Effector memory CD4-positive, alpha-beta T cell (primary cell): Measurements from ENCODE around the gene EEF1A1.
"Not testable (repeated sequence)": the region's sequence is repeated elsewhere in the genome, so short reads cannot be mapped to it uniquely, and the experiment has no call there.

ENCODE experiments used
- DNase-seq, 3 donors: peaks; one replicate each; pipeline ENCODE4 v3.0.0-alpha.2; 2020
- H3K27ac ChIP-seq: 2 replicates; pipeline ENCODE4 v1.7.0; 2013; ENCODE audit warnings: mild to moderate bottlenecking, low read length, moderate library complexity; ENCODE audit not compliant: insufficient read depth, poor library complexity, severe bottlenecking
- H3K27me3 ChIP-seq: replicated peaks from 2 replicates; pipeline ENCODE4 v1.7.0; 2013; ENCODE audit warnings: mild to moderate bottlenecking, low read length; ENCODE audit not compliant: insufficient read depth, control insufficient read depth, poor library complexity, severe bottlenecking
- H3K36me3 ChIP-seq: 2 replicates; pipeline ENCODE4 v1.7.0; 2013; ENCODE audit warnings: mild to moderate bottlenecking, low read length, moderate library complexity; ENCODE audit not compliant: control insufficient read depth, insufficient read depth
- H3K4me1 ChIP-seq: 2 replicates; pipeline ENCODE4 v1.7.0; 2013; ENCODE audit warnings: low read length, mild to moderate bottlenecking; ENCODE audit not compliant: control insufficient read depth, insufficient read depth, poor library complexity, severe bottlenecking
- H3K4me3 ChIP-seq: 2 replicates; pipeline ENCODE4 v1.7.0; 2013; ENCODE audit warnings: low read length, low read depth, mild to moderate bottlenecking; ENCODE audit not compliant: insufficient read depth, poor library complexity, severe bottlenecking
- H3K9me3 ChIP-seq: 2 replicates; pipeline ENCODE4 v1.7.0; 2013; ENCODE audit warnings: mild to moderate bottlenecking, low read length, moderate library complexity; ENCODE audit not compliant: control insufficient read depth

EEF1A1 gene

DNA sequence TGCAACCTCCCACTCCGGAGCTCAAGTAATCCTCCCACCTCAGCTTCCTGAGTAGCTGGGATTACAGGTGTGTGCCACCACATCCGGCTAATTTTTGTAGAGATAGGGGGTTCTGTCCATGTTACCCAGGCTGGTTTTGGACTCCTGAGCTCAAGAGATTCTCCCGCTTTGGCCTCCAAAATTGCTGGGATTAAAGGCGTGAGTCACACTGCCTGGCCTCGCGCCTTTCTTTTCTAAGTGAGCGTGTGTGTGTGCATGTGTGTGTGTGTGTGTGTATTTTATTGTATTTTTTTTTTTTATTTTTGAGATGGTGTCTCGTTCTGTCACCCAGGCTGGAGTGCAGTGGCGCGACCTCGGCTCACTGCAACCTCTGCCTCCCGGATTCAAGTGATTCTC lies 38.6 kb upstream of the EEF1A1 start:
- not testable (repeated sequence) for H3K4me1 ChIP-seq, H3K9me3 ChIP-seq, H3K27me3 ChIP-seq, H3K36me3 ChIP-seq, H3K27ac ChIP-seq, DNase-seq, H3K4me3 ChIP-seq

DNA sequence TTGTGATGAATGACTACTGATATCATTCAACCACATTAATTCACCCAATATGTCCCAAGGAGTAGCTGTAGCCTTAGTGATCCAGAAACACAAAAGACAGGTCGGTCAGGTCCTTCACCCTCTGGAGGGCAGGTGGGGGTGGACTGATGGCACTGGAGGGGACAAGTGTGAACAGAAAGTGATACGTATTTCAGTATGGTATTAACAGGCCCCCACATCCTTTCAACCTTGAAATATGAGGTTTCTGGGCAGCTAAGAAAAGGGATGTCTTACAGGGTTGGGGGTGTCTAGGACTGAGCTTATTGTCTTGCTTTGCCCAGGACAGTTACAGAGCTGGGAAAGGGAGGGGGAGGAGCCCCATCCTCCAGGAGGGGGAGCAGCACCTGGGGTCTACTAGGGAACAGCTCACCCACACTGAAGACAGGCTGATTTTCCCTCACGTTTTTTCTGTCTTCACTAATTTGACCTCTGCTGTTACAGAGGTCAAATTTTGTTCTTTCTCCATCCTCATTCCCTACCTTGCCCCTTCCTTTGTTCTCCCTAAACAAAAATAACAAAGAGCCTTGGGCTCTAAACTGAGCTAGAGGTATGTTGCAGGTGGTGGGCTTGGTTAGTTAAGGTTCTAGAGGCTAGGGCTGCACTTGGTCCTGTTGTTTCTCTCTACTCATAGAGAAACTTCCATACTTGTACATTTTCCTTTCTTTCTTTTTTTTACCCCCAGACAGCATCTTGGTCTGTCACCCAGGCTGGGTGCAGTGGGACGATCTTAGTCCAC lies 38.0 kb upstream of the EEF1A1 start:
- H3K4me1 ChIP-seq = no peaks in the 10 kb centered on the region
- no peaks in the 10 kb centered on the region for H3K9me3 ChIP-seq
- DNase-seq = no peak
- H3K27ac ChIP-seq = no peak overlapping the region
- no peaks in the 10 kb centered on the region for H3K27me3 ChIP-seq
- no peaks in the 10 kb centered on the region for H3K36me3 ChIP-seq
- H3K4me3 ChIP-seq = no peak overlapping the region

DNA sequence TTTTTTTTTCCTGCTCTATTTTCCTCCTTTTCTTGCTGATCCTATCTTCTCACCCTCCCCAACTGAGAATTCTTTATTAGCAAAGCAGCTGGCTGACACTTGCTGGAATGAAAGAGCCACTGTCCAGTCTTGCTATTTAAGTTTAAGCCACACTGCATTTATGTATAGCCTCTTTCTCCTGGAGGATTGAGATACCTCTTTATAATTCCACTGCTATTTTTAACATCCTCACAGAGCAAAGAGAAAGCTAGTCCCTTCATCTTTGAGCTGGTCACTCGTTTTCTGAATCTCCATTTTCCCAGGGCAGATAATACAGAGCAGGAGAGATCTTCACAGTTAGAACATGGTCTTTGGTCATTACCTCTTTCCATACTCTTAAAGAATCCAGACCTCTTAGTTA lies 36.0 kb upstream of the EEF1A1 start:
- no peaks in the 10 kb centered on the region for H3K4me1 ChIP-seq
- no peaks in the 10 kb centered on the region for H3K36me3 ChIP-seq
- H3K9me3 ChIP-seq = no peaks in the 10 kb centered on the region
- H3K27me3 ChIP-seq = no peaks in the 10 kb centered on the region
- no peak for DNase-seq
- no peak overlapping the region for H3K4me3 ChIP-seq
- no peak overlapping the region for H3K27ac ChIP-seq

DNA sequence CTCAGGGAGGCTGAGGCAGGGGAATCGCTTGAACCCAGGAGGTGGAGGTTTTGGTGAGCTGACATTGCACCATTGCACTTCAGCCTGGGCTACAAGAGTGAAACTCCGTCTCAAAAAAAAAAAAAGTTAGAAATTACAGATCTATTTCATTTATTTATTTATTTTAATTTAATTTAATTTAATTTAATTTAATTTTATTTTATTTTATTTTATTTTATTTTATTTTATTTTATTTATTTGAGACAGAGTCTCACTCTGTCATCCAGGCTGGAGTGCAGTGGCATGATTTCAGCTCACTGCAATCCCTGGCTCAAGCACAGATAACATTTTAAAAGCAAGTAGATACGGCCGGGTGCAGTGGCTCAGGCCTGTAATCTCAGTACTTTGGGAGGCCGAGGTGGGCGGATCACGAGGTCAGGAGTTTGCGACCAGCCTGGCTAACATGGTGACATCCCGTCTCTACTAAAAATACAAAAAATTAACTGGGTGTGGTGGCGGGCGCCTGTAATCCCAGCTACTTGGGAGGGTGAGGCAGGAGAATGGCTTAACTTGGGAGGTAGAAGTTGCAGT lies 34.6 kb upstream of the EEF1A1 start:
- not testable (repeated sequence) for H3K27ac ChIP-seq, H3K36me3 ChIP-seq, H3K27me3 ChIP-seq, H3K4me1 ChIP-seq, DNase-seq, H3K9me3 ChIP-seq, H3K4me3 ChIP-seq

DNA sequence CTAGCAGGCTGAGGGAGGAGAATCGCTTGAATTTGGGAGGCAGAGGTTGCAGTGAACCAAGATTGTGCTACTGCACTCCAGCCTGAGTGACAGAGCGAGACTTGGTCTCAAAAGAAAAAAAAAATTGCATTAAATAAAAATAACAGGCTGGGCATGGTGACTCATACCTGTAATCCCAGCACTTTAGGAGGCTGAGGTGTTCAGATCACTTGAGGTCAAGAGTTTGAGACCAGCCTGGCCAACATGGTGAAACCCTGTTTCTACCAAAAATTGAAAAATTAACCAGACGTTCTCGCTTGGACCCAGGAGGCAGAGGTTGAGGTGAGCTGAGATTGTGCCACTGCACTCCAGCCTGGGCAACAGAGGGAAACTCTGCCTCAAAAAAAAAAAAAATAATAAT lies 30.3 kb upstream of the EEF1A1 start:
- not testable (repeated sequence) for H3K9me3 ChIP-seq, H3K27ac ChIP-seq, H3K36me3 ChIP-seq, DNase-seq, H3K27me3 ChIP-seq, H3K4me3 ChIP-seq, H3K4me1 ChIP-seq

DNA sequence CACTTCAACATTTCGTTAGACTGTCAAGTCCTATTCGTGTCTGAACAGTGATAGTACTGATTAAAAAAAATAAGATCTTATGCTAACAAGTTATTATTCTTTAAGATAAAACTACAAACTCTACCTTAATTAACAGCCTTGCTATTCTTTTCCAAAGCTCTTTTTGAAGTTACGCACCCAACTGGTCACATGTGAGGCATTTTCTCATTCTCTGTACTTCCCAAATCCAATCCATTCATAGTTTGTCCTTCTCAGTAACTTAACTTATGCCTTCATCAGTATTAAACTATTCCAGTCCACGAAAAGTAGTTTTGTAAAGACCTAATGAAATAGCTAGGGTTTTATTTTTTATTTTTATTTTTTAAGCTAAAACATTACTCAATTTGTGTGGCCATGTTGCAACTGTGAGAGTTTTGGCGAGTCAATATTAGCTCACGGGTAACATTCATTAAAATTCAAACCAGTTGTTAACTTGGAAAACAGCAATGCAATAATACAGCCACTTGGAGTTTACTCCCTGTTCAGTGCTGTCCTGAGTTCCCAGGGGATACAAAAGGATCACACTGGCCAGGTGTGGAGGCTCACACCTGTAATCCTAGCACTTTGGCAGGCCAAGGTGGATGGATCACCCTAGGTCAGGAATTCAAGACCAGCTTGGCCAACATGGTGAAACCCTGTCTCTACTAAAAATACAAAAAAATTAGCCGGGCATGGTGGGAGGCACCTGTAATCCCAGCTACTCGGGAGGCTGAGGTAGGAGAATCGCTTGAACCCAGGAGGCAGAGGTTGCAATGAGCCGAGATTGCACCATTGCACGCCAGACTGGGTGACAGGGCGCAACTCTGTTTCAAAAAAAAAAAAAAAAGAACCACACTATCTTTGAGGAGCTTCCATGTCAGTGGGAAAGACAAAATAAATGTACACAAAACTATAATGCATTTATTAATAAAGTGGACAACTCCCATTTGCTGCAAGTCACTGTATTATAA lies 27.9 kb upstream of the EEF1A1 start:
- H3K4me3 ChIP-seq = no peak overlapping the region
- no peak overlapping the region for H3K27ac ChIP-seq
- no peaks in the 10 kb centered on the region for H3K36me3 ChIP-seq
- no peaks in the 10 kb centered on the region for H3K4me1 ChIP-seq
- DNase-seq = no peak
- no peaks in the 10 kb centered on the region for H3K27me3 ChIP-seq
- H3K9me3 ChIP-seq = no peaks in the 10 kb centered on the region

DNA sequence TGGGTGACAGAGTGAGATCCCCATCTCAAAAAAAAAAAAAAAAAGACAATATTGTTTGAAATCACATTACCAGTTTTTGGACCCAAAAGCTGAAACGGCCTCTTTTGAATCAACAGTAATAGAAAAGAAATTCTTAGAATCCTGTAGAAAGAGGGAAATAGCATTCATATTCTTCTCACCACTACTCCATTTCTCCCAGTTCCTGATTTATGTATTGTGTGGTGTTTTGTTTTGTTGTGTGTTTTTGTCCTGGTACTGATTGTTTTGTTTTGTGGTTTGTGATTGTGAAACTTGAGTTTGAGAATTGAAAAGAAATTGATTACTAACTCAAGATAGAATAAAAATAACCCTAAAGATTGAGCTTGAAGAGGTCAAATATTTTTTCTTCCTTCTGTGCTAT lies 26.2 kb upstream of the EEF1A1 start:
- Histone ChIP-seq H3K4me3 (no peak overlapping the region), H3K9me3 (no peaks in the 10 kb centered on the region), H3K36me3 (no peaks in the 10 kb centered on the region), H3K27ac (no peak overlapping the region), H3K27me3 (no peaks in the 10 kb centered on the region), H3K4me1 (no peaks in the 10 kb centered on the region)
- no peak for DNase-seq

DNA sequence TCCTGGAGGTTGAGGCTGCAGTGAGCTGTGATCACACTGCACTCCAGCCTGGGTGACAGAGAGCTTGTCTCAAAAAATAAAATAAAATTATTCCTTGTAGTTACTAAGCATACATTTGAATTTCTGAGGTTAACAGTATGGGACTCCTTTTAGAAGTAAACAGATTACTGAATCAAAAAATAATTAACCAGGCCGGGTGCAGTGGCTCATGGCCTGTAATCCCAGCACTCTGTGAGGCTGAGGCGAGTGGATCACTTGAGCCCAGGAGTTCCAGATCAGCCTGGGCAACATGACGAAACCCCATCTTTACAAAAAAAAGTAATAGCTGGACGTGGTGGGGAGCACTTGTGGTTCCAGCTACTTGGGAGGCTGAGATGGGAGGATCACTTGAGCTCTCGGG lies 22.1 kb upstream of the EEF1A1 start:
- Histone ChIP-seq H3K27me3 (no peaks in the 10 kb centered on the region), H3K4me3 (no peak overlapping the region), H3K9me3 (no peaks in the 10 kb centered on the region), H3K36me3 (no peaks in the 10 kb centered on the region), H3K4me1 (no peaks in the 10 kb centered on the region), H3K27ac (no peak overlapping the region)
- DNase-seq = no peak

DNA sequence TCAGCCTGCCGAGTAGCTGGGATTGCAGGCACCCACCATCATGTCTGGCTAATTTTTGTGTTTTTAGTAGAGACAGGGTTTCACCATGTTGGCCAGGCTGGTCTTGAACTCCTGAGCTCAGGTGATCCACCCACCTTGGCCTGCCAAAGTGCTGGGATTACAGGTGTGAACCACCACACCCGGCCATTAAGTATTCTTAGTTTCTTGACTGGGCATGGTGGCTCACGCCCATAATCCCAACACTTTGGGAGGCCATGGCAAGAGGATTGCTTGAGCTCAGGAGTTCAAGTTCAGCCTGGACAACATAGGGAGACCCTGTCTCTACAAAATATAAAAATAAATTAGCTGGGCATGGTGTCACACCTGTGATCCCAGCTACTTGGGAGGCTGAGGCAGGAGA lies 21.6 kb upstream of the EEF1A1 start:
- H3K4me3 ChIP-seq, H3K27me3 ChIP-seq, H3K36me3 ChIP-seq, H3K27ac ChIP-seq, H3K4me1 ChIP-seq, DNase-seq, H3K9me3 ChIP-seq: not testable (repeated sequence)
